Measurements from ENCODE around the gene BAG1.

BAG1 gene

DNA sequence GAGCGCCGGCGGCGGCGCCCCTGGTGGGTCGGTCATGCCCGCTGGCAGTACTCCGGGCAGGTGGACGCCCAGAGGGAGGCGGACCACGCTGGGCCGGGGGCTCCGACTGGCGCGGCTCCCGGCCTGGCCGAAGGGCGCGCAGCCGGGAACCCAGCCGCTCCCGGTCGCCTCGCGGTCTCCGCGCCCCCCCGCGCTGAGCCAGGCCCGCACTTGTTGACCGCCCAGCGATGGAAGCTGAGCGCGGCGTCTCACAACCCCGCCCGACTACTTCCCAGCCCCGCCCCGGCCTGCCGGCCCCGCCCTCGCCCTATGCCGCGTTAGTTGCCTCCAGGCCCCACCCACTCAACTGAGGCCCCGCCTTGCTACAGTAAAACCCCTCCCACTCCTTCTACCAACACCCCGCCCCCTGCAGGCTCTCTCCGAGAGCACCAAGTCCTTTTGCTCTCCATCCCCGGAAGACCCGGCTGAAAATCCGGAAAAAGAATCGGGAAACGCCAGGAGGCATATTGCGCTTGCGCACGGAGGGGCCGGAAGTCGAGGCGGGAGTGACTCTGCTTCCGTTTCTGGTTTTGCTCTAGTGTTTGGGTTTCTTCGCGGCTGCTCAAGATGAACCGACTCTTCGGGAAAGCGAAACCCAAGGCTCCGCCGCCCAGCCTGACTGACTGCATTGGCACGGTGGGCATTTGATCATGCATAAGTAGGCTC is at the start of gene BAG1, which contains the start of gene CHMP5:
TSS of gene BAG1 (minus strand) at position 236 of the 705 bp plus-strand sequence.
TSS of gene CHMP5 (plus strand) at position 577 of the 705 bp plus-strand sequence. CDS start at position 607, 30 bp downstream.
- peak; percentile 100 for DNase-seq

DNA sequence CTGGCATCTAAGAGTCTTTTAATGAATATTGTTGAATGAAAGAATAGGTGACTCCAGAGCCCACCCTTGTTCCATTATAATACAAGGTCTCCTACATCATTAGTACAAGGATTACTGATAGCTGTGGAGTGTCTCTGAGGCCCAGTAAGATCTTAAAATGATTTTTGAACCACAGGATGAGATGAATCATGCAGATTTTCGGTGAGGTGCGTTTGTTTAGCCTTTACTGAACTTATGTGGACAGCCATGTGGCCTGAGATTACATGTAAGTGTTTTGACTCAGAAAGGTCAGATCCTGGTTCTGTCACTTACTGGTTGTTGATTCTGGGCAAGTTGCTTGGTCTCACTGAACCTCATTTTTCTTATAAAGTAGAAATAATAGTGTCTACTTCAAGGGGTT is 47.4 kb upstream of the BAG1 start:
- DNase-seq: no peak

DNA sequence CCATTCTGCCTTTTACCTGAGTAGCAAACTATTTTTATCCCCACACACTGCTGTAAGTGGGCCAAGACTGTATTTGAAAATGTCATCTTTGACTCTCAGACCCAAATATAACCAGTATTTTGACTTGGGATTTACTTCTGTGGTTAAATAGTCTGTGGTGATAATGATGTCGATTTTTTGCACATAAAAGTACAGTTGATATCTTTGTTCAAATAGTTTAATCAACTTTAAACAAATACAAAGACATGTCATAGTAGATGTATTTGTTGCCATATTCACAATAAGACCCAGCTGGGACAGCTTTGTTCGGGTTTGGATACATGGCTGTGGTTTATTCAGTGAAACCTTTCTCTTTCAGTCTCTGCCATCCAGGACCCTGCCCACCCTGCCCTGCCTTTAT is 46.2 kb upstream of the BAG1 start:
- DNase-seq: no peak

DNA sequence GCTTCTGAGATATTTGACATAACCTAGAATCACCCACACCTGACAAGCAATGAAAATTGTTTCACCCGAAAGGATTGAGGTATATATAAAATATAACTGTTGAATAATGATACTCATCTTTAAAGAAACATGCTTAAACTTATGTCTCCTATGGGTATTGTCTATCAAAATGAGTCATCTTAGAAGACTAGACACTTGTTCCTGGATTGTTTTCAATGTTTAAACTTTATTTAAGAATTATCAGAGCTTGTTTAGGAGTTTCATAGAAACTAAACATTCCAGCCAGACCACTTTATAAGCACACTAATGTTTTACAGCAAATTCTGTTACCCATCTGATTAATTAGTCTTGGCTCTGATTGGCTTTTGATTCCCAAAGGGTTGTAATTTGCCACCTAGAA is 45.4 kb upstream of the BAG1 start:
- no peak for DNase-seq

DNA sequence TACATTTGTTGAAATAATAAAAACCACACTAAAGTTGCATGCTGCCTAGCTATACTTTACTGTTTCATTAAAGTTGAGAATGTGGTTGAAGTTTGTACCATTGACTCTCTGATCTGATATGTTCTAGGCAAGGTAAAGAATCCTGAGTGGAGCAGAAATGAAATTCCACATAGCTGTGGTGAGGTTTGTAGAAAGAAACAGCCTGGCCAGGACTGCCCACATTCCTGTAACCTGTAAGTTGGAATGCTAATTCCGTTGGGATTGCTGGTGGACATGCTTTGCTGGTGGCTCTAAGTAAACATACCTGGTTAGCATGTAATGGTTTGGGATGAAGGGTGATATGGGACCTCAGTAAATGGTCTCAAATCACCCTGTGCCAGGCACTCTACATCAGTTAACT is 42.6 kb upstream of the BAG1 start:
- no peak for DNase-seq

DNA sequence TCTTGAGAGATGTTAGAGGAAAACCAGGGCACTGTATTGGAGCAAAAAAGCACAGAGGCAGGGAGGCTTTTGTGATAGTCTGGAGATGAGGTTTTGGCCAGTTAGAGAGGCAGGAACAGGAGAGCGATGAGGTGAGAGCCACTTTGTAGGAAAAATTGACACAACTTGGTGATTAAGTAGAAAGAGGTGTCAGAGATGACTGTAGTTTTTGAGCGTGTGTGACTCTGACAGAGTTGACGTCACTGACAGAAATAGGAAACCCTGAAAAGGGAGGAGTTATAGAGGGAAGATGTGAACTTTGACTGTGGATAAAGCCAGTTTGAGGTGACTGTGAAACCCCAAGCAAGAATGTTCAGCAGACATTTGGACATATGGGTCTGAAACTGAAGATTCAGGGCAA is 41.5 kb upstream of the BAG1 start:
- no peak for DNase-seq

DNA sequence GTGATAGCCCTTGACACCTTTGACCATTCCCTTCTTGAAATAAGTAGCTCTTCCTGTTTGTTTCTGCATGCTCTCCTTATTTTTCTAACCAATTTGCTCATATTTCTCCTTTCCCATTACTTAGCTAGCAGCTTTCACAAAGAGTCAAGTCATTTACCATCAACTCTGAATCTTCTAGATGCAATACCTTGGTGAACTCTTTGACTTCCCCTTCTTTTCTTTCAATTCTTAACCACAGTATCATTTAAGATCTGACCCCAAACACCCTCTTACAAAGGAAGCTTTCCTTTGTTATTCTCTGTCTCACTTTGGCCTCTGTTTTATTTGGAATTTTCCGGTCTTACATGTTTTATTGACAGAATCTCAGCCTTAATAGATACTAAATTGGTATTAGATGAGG is 39.9 kb upstream of the BAG1 start:
- DNase-seq: no peak

DNA sequence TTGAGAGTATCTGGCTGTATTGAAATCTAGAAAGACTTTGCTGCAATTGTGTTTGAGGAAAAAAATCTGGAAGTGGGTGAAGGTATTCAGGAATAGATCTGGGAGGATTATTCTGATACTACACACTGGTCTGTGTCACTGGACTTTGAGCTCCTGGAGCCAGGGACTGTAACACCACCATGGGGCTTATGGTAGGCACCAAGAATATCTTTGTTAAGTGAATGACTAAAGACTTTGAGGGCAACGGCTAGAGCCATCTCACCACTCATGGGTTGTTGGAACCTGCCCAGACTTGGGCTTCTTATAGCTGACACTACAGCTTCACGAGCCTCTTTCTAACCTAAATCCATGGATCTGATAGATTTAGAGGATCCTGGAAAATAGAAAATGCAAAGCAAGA is 36.0 kb upstream of the BAG1 start:
- no peak for DNase-seq

DNA sequence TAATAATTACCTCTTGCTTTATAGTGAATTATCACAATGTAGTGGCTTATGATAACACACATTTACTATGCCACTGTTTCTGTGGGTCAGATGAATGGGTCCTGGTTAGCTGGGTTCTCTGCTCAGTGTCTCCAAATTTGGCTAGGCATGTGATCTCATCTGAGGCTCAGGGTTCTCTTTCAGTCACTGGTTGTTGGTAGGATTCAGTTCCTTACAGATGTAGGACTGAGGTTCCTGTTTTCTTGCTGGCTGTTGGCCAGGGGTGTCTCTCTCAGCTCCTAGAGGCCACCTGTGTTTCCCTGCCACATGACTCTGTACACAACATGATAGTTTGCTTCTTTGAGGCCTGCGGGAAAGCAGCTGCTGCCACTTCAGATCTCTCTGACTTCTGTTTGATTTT is 32.9 kb upstream of the BAG1 start:
- no peak for DNase-seq

DNA sequence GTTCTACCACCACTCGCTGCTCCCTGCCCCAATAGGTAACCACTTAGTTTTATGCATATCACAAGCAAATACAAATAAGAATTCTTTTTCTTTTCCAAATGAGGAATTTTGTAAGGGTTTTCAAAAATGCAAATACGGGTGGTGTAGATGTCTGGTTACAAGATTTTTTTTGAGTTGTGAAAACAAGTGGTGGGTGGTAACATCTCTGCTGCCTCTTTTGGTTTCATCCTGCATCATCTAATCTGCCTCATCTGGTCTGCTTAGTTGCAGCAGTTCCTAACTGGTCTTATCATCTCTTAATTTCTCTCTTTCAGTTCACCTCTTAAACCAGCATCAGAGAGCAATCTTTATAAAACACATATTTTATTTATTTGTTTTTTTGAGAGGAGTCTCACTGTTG is 31.1 kb upstream of the BAG1 start:
- DNase-seq: no peak

DNA sequence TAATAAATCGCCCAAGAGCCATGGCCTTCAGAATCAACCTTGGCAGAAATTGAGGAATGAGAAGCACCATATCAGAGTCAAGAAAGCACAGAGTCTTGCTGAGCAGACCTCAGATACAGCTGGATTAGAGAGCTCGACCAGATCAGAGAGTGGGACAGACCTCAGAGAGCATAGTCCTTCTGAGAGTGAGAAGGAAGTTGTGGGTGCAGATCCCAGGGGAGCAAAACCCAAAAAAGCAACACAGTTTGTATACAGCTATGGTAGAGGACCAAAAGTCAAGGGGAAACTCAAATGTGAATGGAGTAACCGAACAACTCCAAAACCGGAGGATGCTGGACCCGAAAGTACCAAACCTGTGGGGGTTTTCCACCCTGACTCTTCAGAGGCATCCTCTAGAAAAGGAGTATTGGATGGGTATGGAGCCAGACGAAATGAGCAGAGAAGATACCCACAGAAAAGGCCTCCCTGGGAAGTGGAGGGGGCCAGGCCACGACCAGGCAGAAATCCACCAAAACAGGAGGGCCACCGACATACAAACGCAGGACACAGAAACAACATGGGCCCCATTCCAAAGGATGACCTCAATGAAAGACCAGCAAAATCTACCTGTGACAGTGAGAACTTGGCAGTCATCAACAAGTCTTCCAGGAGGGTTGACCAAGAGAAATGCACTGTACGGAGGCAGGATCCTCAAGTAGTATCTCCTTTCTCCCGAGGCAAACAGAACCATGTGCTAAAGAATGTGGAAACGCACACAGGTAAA is 30.3 kb upstream of the BAG1 start:
- DNase-seq: no peak

DNA sequence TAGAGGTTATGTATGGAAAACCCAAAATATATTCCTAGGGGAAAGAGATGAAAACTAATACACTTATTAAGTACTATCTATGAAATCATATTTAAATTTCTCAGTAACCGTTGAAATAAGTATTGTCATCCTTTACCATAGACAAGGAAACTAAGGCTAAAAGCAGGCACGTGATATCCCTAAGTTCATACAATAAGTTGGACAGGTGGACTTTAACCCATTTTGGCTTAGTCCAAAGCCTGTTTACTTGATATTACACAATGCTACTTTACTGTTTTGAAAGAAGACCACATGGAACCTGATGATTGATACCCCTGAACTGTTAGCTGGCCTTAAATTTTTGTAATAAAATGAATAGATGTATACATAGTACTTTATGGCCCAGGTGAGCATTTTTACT is 29.3 kb upstream of the BAG1 start:
- DNase-seq: no peak

DNA sequence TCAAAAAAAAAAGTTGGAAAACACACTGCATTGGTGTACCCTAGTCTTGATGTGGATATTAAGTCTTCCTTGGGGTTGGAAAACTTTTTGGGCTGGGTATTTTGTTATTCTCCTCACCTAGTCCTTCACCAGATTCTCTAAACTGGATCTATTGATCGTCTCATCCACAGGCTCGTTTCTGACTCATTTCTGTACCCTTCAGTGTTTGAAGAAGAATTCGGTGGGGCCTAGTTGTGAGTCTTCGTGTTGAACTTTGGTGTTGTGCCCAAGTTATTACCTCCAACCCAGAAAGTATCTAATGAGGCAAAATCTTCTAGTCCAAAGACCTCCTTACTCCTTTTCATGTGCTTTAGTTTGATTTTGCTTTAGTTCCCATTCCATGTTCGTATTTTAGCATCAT is 27.4 kb upstream of the BAG1 start:
- DNase-seq: no peak

DNA sequence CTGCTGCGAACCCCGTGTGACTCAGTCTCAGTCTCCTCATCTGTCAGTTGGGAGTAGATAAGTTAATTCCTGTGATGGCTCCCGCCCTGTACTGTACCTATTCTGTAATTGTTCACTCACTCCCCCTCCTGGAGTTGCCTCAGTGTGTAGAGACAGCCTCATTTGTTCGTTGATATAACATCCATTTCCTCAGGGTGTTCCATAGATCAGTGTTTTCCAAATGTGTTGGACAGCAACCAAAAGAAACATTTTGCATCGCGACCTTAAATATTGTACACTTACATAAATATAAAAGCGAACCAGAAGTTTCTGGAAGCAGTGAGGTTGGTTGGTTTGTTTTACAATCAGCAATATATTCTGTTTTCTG is 26.5 kb upstream of the BAG1 start:
- DNase-seq: no peak

DNA sequence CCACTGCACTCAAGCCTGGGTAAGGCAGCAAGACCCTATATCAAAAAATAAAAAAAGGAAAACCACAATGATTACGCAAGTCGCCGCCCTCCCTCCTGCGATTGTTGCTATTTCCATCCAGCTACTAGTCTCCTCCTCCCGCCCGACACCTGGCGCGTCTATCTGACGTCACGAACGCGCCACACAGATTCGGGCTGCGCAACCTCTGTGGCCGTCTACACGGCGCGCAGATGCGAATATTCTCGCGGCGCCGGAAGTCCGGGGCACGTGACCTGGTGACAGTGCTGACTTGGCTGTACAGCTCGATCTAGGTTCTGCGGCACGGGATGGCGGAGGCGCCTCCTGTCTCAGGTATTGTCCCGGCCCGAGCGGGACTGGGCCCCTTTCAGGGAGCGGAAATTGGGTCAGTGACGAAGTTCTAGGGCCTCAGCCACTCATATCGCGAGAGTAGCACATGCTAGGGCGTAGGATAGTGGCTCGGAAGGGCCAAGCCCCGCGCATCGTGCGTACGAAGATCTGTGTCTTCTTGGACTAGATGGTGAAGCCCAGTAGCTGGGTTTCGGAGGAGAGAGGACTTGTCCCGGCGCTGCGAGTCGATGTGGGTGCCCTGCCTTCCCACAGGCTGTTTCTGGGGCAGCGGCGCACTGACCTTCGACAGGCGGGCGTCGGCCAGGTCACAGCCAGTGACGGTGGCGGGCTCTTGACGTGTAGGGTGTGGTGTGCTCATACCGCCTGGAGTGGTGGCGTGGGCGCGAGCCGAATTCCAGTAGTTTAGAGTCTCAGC is 25.9 kb upstream of the BAG1 start, which contains the start of gene NFX1:
TSS of gene NFX1 (plus strand) at position 270 of the 784 bp plus-strand sequence. CDS start at position 327, 57 bp downstream.
- DNase-seq: peak; percentile 98

DNA sequence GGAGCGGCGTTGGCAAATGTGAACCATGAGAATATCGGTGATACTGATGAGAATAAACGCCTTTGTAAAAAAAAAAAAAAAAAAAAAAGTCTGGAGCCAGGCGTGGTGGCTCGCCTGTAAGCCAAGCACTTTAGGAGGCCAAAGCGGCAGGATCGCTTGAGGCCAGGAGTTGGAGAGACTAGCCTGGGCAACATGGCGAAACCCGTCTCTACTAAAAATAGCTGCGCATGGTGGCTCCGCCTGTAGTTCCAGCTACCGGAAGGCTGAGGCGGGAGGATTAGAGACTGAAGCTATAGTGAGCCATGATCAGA is 25.4 kb upstream of the BAG1 start:
- peak; percentile 84 for DNase-seq

DNA sequence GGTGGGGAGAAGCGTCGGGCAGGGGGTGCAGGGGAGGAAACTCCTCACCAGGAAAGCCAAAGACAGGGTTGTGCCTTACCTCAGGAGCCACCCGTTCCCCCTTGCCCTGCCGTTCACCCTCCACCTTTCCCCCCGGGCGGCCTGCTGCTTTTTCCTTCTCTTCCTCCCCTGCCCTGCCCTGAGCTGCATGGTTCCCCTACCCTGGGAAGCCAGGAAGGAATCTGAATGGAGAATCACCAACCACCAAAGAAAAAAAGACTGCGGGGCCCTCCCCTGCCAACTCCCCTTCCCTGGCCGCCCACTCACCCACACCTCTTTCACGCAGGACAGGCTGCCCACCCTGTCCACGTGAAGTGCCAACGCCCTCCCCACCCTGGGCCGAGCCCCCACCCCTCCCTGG is 25.0 kb upstream of the BAG1 start:
- peak; percentile 50 for DNase-seq

DNA sequence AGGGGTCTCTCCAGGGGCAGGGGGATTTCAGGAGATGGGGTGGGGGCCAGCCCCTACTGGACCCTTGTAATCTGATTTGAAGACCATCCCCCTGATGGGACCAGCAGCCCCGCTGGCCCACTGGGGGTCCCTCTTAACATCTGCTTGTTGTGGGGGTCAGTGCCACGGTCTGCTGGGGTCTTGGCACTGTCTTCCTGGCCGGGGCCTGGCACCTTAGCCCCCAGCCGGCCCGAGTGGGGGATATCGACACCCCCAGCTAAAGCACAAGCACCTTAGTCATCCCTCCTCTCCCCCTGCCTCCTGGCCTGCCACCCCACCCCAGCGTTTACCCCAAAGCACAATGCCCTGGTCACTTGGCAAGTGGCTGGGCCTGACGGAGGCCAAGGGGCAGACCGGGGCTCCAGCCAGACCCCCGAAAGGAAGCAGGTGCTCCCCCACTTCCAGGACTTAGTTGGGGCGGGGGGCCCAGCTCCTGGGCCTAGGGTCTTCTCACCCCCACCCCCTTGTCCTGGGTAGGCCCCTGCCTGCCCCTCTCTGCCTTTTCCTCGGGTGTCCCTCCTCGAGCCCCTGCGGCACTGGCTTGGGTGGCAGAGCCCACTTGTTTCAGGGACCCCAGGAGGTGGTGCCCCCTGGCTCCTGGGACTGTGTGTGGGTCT is 24.4 kb upstream of the BAG1 start:
- no peak for DNase-seq

DNA sequence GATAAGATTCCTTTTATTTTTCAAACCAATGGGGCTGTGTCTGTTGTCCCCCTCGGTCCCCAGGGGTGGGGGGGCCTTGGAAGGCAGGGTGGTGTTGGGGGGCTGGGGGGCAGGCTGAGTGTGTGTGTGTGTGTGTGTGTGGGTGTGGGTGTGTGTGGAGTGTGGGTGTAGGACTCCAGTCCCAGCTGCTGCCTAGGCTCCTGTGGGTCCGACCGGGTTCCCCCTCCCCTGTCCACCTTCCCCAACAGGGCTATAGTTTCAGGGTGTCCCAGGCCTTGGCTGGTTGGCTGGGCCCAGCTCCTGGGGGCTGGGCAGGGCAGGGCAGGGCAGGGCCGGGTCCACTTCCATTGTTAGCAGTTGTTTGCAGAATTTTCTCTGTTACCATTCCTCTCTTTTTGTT is 23.7 kb upstream of the BAG1 start:
- DNase-seq: no peak

DNA sequence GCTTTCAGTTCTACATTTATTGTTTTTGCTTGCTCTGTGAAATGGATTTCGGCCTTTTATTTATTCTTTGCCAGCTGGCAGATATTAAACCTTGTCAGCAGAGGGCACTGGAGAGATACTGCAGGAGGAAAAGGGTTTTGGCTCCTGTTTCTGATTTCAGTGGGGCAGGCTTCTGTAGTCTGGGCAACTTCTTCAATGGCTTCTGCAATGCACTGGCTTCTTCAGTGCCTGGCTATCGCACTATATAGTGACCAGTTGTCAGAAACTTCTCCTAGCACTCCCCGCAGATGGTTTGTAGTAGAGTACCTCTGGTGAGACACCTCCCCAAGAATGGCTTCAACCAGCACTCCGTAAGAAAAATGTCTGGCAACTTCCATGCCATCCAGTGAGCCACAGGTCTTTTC is 22.6 kb upstream of the BAG1 start:
- peak; percentile 66 for DNase-seq

DNA sequence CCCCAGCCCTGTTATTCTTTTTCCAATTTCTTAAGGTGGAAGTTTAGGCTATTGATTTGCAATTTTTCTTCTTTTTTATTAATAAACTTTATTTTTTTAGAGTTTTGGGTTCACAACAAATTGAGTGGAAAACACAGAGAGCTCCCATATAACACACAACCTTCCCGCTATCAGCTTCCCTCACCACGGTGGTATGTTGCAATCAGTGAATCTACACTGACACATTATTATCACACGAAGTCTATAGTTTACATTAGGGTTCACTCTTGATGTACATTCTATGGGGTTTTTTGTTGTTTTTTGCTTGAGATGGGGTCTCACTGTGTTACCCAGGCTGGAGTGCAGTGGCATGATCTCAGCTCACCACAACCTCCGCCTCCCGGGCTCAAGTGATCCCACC is 21.0 kb upstream of the BAG1 start:
- DNase-seq: no peak

DNA sequence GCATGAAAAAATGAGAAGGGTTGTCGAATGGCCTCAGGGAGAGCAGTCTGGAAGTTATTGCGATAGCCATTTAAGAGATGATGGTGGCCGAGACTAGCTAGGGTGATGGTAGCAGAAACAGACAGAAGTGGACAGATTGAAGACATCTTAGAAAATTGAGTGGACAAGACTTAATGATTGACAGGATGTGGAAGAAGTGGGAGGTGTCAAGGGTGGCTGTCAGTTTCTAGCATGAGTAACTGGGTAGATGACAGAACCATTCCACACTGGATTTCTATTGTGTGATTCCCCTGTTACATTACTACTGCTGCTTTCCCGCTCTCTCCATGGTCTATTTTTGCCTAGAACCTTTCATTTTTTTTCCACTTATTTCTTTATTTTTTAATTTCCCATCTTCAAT is 13.0 kb upstream of the BAG1 start:
- no peak for DNase-seq

DNA sequence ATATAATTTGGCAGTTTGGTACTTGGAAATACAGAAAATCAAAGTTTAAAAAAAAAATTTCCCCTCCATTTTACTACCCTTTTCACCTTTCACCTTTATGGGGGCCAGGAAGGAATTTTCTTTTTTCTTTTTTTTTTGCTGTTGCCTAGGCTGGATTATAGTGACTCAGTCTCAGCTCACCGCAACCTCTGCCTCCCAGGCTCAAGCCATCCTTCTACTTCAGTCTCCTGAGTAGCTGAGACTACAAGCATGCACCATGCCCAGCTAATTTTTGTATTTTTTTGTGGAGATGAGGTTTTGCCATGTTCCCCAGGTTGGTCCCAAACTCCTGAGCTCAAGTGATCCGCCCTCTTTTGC is 9.4 kb upstream of the BAG1 start:
- no peak for DNase-seq

Measured in NCI-H146 (cell line).